Mucosa of rectum (tissue), 2 donors: ENCODE measurements around the gene TFEC.

Experiments used
- H3K27ac ChIP-seq, 2 donors: one replicate each; pipeline ENCODE4 v1.7.0; 2013; ENCODE audit warnings: inconsistent platforms in 2 of 2, low read depth in 2 of 2, low read length in 2 of 2
- H3K27me3 ChIP-seq, 2 donors: one replicate each; pipeline ENCODE4 v1.7.0; 2013; ENCODE audit warnings: low read length in 2 of 2; ENCODE audit not compliant: control insufficient read depth in 2 of 2, insufficient read depth in 2 of 2
- H3K36me3 ChIP-seq, 2 donors: one replicate each; pipeline ENCODE4 v1.7.0; 2013; ENCODE audit warnings: low read length in 2 of 2; ENCODE audit not compliant: control insufficient read depth in 2 of 2, insufficient read depth in 2 of 2
- H3K4me1 ChIP-seq, 2 donors: one replicate each; pipeline ENCODE4 v1.7.0; 2013; ENCODE audit warnings: low read length in 2 of 2, mild to moderate bottlenecking in 1 of 2; ENCODE audit not compliant: control insufficient read depth in 2 of 2, insufficient read depth in 2 of 2
- H3K4me3 ChIP-seq, 2 donors: one replicate each; pipeline ENCODE4 v1.7.0; 2013; ENCODE audit warnings: low read length in 2 of 2
- H3K9ac ChIP-seq, 2 donors: one replicate each; pipeline ENCODE4 v1.7.0; 2013; ENCODE audit warnings: low read length in 2 of 2, low read depth in 1 of 2, mild to moderate bottlenecking in 1 of 2
- H3K9me3 ChIP-seq, 2 donors: one replicate each; pipeline ENCODE4 v1.7.0; 2013; ENCODE audit warnings: low read length in 2 of 2; ENCODE audit not compliant: control insufficient read depth in 2 of 2
- donor health status: healthy.
- donor health status: Normal muscosa, but diverticular disease.

TFEC gene

DNA sequence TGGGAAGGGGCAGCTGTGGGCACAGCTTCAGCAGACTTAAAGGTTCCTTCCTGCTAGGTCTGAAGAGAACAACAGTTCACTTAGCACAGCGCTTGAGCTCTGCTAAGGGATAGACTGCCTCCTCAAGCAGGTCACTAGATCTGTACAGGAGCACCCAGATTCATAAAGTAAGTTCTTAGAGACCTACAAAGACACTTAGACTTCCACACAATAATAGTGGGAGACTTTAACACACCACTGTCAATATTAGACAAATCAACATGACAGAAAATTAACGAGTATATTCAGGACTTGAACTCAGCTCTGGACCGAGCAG, 140.9 kb downstream of the TFEC start:
- no peaks in the 10 kb centered on the region for H3K9me3 ChIP-seq
- no peak overlapping the region for H3K4me3 ChIP-seq
- H3K27me3 ChIP-seq: no peaks in the 10 kb centered on the region
- H3K9ac ChIP-seq: no peak overlapping the region
- no peaks in the 10 kb centered on the region for H3K4me1 ChIP-seq
- no peak overlapping the region for H3K27ac ChIP-seq
- H3K36me3 ChIP-seq: no peaks in the 10 kb centered on the region

DNA sequence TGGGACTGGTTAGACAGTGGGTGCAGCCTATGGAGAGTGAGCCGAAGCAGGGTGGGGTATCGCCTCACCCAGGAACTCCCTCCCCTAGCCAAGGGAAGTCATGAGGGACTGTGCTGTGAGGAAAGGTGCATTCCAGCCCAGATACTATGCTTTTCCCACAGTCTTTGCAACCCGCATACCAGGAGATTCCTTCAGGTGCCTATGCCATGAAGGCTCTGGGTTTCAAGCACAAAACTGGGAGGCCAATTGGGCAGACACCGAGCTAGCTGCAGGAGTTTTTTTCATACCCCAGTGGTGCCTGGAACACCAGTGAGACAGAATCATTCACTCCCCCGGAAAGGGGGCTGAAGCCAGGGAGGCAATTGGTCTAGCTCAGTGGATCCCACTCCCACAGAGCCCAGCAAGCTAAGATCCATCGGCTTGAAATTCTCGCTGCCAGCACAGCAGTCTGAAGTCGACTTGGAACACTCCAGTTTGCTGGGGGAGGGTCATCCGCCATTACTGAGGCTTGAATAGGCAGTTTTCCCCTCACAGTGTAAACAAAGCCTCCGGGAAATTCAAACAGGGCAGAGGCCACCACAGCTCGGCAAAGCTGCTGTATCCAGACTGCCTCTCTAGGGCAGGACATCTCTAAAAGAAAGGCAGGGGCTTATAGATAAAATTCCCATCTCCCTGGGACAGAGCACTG, 141.4 kb downstream of the TFEC start:
- H3K27ac ChIP-seq: no peak overlapping the region
- H3K27me3 ChIP-seq: no peaks in the 10 kb centered on the region
- H3K4me3 ChIP-seq: no peak overlapping the region
- H3K9ac ChIP-seq: no peak overlapping the region
- no peaks in the 10 kb centered on the region for H3K4me1 ChIP-seq
- no peaks in the 10 kb centered on the region for H3K36me3 ChIP-seq
- H3K9me3 ChIP-seq: no peaks in the 10 kb centered on the region

DNA sequence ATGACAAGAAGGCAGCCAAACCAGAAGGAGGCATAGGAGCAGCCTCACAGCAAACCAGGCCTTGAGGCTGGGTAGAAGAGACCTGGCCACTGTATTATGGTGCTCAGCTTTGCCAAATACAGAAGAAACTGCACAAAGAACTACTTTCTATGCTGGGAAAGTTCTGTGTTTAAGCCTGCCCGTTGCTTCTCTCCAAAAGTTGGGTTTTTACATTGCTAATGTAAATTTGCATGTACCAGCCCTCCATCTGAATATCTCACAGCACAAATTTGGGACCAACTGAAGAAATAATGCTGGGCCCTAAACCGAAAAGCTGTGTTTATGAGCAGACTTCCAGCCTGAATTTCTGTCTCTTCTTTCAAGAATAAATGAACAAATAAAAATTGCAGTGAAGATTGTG, 145.0 kb downstream of the TFEC start:
- no peaks in the 10 kb centered on the region for H3K27me3 ChIP-seq
- no peaks in the 10 kb centered on the region for H3K4me1 ChIP-seq
- H3K4me3 ChIP-seq: no peak overlapping the region
- no peaks in the 10 kb centered on the region for H3K36me3 ChIP-seq
- no peak overlapping the region for H3K9ac ChIP-seq
- no peaks in the 10 kb centered on the region for H3K9me3 ChIP-seq
- no peak overlapping the region for H3K27ac ChIP-seq
